GM21825 (cell line): ENCODE results near the gene NR4A2.
A peak's percentile ranks its signal among the peaks of the same experiment; 100 is the strongest.

Experiments used
- ATAC-seq: cut with Tn5 transposase; IDR thresholded peaks from one replicate; pipeline ENCODE4 v1.9.1; 2021; ENCODE audit warnings: mild to moderate bottlenecking, moderate library complexity; ENCODE audit not compliant: unreplicated experiment

NR4A2 gene

GRCh38 chr2:156332534-156333273, at the start of gene NR4A2:
Gene NR4A2, minus strand, starts transcription at chr2:156332721. Its CDS starts 2,535 bp downstream, at chr2:156330186.
- peak; percentile 67 for ATAC-seq

DNA sequence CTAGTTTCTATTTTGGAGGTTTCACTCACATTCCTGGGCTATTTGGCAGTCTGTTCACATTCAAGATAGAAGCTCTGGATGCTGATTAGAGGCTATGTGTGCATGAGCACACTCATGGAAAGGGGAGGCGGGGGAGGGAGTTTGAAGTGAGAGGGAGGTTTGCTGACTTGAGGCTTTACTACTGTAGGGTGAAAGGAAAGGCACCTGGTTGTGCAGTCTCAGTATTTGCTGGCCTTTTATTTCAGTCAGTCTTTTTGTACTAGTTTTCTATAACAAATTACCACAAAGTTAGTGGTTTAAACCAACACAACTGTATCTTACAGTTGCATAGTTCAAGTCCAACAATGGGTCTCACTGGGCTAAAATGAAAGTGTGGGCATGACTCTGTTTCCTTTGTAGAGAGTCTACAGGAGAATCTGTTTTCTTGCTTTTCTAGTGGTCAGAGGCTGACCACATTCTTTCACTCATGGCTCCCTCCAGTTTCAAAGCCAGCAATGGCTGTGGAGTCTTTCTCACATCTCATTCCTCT, 47.7 kb upstream of the NR4A2 start:
- peak; percentile 92 for ATAC-seq

DNA sequence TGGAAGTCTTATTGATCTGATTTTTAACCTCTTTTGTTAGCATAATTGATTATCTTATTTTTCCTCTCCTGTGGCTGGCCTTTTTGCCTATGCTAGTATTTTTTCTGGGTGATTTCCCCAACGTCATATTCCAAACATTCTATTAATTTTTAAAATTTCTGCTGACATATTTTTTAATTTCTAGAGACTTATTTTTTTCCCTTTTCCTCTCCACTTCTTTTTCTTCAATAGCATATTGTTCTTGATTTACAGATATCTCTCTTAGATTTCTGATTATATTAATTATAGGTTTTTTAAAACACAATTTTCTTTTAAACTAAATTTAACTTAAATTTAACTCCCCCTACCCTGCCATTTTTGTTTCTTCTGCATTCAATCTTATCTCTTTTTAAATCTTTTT, 47.2 kb upstream of the NR4A2 start:
- no peak for ATAC-seq

DNA sequence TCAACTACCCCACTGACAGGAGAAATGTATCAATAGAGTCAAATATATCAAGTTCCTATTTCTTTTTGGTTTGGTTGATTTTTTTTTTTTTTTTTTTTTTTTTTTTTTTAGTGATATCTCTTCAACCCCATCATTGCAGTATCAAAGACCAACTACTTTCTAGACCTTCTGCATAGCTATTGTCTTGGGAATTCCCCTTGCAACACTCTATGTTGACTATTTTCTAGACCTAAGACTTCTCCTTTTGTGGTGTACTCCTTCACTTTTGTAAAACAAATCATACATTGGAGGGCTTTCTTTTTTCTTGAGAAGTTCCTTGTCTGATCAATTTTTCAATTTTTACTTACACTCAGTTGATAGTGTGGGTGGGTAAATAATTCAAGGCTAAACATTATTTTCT, 46.5 kb upstream of the NR4A2 start:
- peak; percentile 47 for ATAC-seq

- ATAC-seq = no peak
These were observed 34.2 kb upstream of the NR4A2 start for GRCh38 chr2:156366753-156367152.

GRCh38 chr2:156363141-156363540, 30.6 kb upstream of the NR4A2 start:
- ATAC-seq = no peak

DNA sequence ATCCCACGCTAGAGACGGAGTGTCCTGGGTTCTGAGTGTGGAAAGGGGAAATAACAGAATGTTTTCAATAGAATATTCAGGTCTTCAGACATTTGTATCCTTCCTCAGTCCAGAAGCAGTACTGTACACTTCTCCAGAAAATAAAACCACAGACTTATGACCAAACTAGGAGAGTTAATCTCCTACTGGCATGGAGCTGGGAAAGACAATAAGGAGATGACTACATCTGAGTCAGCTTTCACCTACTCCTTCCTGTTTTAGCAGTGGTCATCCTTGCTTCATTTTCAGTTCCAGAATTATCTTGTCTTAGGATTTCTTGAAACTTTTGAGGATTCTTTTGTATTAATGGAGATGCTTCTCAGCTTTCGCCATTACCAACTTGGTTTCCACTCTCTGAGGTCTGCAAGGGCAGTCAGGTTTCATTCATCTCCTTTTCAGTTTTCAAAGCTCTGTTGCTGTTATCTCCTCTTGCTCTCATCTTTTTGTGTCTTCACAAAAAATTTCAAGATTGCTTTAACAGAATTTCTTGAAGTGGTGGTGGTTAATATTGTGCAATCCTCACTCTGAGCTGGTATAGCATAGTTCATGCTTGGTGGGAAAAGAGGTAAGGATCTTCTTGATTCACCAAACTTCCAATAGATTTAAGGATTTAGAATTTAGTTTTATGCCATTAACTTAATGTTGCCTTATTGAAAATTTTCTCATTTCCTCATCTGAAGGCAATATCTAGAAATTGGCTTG, 23.7 kb upstream of the NR4A2 start:
- no peak for ATAC-seq

GRCh38 chr2:156352911-156353310, 20.4 kb upstream of the NR4A2 start:
- no peak for ATAC-seq

DNA sequence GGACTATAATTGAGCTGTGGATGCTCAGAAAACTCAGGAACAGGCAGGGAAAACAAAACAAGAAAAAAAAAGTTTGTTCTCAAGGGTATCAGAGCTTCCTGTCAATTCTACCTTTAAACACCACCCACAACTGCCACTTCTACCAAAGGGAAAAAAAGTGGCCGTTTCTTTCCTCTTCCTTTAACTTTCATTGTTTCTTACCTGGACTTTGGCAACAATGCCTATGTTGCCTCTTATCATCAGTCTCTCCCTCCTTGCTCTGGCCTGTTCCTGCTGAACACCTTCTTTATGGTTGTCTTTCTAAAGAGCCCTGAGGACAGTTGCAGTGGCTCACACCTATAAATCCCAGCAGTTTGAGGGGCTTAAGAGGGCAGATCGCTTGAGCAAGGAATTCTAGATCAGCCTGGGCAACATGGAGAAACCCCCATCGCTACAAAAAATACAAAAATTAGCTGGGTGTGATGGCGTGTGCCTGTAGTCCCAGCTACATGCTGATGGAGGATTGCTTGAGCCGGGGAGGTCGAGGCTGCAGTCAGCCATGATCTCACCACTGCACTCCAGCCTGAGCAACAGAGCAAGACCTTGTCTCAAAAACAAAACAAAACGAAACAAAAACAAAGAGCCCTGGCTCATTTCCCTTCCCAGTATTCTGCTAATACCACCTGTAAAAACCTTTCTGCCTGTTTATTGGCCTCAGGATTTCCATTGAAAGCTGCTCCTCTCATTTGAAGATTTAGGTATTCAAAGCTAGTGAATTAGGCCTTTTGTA, 18.0 kb upstream of the NR4A2 start:
- ATAC-seq = no peak

DNA sequence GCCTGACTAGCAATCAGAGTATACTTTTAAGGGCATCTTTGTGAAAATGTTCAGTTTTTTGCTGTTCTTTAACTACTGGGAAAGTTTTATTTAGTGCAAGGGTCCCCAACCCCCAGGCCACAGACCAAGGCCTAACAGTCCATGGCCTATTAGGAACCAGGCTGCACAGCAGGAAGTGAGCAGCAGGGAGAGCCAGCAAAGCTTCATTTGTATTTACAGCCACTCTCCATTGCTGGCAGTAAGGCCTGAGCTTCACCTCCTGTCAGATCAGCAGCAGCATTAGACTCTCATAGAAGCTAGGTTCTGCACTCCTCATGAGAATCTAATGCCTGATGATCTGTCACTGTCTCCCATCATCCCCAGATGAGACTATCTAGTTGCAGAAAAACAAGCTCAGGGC, 17.1 kb upstream of the NR4A2 start:
- ATAC-seq = no peak

GRCh38 chr2:156349161-156349560, 16.6 kb upstream of the NR4A2 start:
- no peak for ATAC-seq

DNA sequence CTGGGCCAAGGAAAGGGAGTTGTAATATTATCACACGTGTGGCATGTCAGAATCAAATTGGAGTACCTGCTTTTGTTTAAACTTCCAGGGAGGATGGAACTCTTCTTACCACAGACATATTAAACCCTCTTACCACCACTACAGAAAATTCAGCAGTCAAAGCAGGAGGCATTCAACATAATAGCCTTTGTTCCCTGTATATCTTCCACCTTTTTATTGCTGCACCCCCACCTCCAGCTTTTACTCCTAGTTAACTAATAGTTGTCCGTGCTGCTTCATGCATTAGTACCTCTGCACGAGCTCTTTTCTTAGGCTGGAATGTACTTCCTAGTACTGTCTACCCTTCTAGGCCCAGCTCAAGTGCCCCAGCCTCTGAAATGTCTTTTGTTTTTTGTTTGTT, 14.9 kb upstream of the NR4A2 start:
- ATAC-seq = no peak

GRCh38 chr2:156346731-156347130, 14.2 kb upstream of the NR4A2 start:
- ATAC-seq = no peak

DNA sequence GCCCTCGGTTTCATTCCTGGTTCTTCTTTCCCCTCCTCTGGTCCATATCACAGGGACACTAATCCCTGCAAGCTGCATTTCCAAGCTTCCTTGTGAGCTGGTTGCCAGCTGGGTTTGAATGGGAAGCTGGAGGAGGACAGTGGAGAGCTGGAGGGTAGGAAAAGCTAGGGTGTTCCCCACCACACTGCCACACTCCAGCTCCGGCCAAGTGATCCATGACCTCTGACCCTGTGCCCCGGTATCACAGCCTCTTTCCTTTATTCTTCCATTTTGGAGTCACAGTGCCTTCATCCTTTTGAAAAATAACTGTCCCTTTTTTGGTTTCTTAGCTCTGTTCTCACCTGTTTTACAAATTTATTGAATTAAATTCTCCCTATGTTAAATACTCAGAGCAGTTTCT, 13.1 kb upstream of the NR4A2 start:
- ATAC-seq = no peak

DNA sequence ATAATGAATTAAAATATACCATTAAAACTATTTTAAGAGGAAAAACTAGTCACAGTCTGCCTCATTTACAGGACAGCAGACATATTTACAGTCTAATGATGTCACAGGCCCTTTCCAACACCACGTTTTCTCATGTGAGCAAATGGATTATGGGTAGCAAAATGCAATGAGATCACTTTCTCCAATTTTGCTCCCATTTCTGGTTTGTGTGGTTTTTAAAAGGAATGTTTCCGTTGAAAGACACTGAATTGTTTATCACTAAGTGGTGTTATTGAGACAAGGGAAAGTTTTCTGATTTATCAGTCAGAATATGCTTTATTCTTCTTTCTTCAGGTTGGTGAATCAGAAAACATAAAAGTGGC, 11.4 kb upstream of the NR4A2 start:
- no peak for ATAC-seq

- ATAC-seq = no peak
These were observed 10.8 kb upstream of the NR4A2 start for GRCh38 chr2:156343096-156343939.

DNA sequence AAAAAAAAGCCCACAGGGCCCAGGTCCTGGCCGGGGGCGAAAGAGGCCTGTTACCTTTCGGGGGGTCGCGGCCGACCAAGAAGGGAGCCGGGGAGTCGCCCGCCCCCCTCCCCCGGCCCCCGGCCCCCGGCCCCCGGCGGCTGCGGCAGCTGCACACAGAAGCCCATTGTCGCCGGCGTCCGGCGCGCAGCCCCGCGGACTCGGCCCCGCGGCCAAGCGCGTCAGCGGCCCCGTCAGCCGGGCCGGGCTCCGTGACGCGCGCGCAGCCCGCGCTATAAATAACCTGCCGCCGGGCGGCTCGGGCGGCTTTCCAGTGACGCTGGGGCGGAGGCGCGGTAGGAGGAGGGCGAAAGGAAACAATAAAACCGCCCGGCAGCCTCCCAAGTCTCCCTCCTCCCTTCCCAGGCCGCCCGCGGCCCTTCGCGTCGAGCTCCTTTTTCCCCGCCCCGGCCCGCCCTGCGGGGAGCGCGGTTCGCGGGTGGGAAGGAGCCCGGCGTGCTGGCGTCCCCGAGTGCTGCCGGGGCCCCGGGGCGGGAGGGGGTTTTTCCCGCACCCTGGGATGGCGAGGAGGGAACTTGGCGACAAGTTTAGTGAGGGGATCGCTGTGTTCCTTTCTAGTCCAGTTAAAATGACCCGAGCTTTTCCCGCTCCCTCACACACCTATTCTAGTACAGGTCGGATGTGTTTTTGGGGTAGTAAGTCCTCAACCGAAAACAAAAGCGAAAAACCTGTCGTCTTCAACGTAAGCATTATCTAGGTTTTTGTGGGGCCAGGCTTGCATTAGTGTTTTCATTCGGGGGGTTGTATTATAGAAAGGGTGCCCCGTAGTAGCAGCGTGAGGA, 10.0 kb upstream of the NR4A2 start:
- ATAC-seq = peak; percentile 59

- ATAC-seq = peak; percentile 83
These were observed 9.1 kb upstream of the NR4A2 start for GRCh38 chr2:156341452-156342253.
